HG03060 (cell line): ENCODE measurements around the gene HNF4A.
A peak's percentile ranks its signal among the peaks of the same experiment; 100 is the strongest.
"Not testable (repeated sequence)": the region's sequence is repeated elsewhere in the genome, so short reads cannot be mapped to it uniquely, and the experiment has no call there.

Source experiments
- ATAC-seq: cut with Tn5 transposase; IDR thresholded peaks from one replicate; pipeline ENCODE4 v1.9.1; 2021; ENCODE audit warnings: low read depth, moderate number of reproducible peaks; ENCODE audit not compliant: unreplicated experiment

HNF4A gene

DNA sequence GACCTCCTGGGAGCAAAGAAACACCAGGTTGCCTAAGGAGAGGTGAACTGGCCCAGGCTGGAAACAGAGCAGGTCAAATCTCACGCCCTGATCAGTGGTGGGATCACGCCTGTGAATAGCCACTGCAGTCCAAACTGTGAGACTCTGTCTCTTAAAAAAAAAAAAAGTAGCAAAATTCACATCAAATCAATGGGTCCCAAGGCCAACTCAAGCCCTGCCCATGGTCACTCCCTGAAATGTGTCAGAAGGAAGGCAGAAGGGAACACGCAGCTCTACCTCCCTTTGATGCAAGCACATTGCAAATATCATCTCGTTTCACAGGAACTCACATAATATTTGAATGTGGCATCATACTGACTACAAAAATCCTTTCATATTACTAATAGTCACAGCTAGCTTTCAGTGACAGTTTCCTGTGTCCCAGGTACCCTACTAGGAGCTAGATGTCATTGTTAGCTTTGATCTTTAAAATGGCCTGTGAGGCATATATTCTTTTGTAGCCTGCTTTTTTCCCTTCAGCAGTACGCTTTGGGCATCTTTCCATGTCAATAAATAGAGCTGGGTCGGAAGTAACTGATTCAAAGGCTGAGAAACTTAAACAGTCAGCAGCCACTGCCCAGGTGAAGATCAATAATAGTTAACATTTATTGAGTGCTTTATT, 105.8 kb downstream of the HNF4A start:
- no peak for ATAC-seq

GRCh38 chr20:44461803-44462174, 106.3 kb downstream of the HNF4A start:
- no peak for ATAC-seq

GRCh38 chr20:44463466-44463865, 108.0 kb downstream of the HNF4A start:
- ATAC-seq, result no peak

DNA sequence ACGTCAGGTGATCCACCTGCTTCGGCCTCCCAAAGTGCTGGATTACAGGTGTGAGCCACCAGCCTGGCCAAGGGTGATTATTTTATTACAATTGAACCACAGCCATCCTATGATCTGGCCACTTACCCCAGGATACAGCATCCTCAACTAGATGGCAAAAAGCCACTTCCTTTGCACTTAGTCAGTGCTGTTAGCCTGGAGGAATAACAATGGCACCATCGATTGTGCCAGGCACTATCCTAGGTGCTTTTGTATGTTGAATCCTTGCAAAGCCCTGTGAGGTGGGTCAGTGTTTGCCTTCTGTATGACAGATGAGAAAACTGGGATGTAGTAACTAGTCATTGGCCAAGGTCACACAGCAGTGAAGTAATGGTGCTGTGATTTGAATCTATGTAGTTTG, 109.0 kb downstream of the HNF4A start:
- ATAC-seq, result no peak

DNA sequence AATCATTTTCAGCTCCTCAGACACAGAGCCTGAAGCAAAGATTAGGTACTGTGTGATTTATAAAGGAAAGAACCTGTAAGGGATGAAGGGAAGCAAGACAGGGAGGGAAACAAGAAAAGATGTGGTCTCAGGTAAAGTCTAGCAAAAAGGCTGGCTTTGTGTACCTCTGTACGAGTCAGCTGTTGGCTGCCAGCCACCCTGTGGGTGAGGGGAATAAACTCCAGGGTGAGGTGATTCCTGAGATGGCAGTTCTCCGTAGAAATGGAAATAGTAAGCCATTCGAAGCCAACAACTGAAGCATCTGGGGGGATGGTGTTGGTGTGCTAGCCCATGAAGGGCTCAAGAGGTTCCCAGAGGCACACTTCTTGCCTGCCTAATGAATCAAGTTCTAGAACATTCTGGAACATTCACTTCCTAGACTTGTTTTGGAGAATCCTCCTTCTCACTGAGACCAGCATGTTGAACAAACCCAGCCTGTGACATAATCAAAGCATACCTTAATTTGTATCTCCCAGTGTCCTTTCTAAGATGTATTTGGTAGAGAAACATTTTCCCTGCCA, 109.6 kb downstream of the HNF4A start:
- ATAC-seq, result no peak

DNA sequence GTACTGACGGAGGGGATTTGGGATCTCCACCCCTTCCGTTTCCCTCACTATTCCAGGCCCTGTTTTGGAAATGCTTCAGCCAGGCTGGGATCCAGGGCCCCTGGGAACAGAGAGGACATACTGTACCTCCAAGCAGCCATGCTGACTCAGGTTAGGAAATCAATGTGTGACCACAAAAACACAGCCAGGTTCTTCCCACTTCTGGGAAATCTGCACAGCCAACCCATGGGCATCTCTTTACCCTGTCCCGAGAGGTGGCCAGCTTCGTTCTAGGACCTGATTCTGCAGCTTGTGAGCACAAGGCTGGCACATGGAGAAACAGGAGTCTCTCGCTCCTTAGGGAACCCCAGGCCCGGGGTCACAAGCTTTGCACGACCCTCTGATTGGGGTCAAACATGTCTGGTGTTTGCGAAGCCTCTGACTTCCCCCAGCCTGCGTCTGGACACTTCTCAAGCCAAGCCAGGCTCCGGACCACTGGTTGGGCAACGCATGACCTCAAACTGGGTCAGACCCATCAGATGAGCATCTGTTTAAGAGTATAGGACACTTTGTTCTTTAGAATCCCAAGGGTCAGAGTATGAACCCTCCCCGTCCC, 111.9 kb downstream of the HNF4A start:
- no peak for ATAC-seq

GRCh38 chr20:44468044-44468782, 112.7 kb downstream of the HNF4A start:
- no peak for ATAC-seq

DNA sequence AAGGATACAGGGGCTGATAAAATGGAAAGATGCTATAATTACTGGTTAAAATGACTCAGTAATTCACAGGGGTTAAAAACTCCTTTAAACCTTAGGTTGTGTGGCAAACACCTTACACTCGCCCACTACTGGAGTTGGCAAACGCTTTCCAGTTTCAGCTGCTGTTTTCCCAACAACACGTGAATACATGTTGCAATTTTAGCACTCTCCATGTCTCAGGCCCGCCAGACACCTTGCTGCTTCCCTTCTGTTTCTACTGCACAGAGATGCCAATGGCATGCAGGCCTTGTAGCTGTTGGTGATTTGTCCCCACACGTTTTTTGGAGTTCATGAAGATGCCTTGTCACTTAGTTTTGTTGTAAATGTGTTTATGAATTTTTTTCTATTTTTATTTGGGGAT, 114.8 kb downstream of the HNF4A start:
- no peak for ATAC-seq

- ATAC-seq, result no peak
These were observed 116.0 kb downstream of the HNF4A start for GRCh38 chr20:44471481-44471882.

DNA sequence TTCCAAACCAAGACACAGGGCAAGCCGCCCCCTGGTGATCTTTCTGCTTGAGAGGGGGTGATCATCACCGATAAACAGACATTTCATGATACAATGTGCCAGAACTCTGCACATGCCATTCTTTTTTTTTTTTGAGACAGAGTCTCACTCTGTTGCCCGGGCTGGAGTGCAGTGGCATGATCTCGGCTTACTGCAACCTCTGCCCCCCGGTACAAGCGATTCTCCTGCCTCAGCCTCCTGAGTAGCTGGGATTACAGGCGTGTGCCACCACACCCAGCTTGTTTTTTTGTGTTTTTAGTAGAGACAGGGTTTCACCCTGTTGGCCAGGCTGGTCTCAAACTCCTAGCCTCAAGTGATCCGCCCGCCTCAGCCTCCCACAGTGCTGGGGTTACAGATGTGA, 116.8 kb downstream of the HNF4A start:
- not testable (repeated sequence) for ATAC-seq

GRCh38 chr20:44475372-44475693, 119.8 kb downstream of the HNF4A start:
- no peak for ATAC-seq

DNA sequence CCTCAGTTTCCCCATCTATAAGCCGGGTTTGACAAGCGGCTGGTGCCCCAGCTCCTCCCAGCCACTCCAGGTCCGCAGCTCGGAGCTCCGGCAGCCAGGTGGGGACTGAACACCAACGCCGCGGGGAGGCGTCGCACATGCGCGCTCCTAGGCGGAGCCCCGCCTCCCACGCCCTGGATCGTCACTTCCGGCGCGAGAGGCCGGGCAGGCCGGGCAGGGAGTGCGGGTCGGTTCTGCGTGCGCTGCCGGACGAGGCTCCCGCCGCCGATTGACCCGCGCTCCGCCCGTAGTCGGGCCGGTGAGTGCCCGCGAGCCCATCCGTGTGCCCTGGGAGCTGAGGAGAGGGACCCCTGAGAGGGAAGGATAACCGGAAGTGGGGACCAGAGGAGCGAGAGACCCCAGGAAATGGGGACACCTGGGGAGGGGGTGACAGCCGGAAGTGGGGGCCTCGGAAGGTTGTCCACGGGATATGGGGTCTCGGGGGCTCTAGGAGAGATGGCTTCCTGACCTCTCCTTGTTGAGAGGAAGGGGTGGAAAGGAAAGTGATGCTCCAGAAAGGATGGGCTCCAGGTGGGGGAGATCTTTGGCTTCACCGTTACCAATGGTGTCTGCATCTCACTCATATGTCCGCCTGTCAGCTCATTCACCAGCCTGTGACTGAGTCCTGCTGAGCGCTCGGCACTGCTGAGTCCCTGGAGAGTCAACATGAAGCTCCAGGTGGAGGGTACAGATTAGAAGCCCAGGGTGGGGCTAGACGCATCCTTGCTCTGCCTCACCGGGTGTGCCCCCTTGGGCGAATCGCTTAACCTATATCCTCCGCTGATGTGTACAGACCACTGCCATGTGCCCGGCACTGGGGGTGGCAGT, 120.4 kb downstream of the HNF4A start, which contains the start of gene TTPAL:
TTPAL (plus strand) TSS at position 181 of the 867 bp plus-strand sequence. CDS start 4,126 bp downstream, outside the sequence.
- ATAC-seq, result peak; percentile 54

- no peak for ATAC-seq
These were observed 121.7 kb downstream of the HNF4A start for GRCh38 chr20:44477151-44477550.

DNA sequence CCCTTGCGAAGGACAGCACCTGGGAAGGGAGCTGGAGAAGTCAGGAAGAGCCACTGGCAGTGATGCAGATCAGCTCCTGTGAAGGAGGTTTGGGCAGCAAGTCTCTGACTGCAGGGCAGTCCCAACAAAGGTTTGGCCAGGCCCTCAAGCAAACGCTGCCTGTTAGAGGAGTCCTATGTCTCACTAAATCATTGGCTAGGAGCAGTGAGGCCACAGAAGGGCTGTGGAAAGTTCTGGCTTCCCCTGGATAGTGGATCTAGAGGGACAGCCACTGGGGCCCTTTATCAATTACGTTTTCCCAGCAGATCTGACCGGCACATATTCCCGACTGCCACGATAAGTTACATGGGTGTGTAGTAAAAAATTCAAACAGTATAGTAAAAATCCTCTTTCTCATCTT, 122.7 kb downstream of the HNF4A start:
- no peak for ATAC-seq

DNA sequence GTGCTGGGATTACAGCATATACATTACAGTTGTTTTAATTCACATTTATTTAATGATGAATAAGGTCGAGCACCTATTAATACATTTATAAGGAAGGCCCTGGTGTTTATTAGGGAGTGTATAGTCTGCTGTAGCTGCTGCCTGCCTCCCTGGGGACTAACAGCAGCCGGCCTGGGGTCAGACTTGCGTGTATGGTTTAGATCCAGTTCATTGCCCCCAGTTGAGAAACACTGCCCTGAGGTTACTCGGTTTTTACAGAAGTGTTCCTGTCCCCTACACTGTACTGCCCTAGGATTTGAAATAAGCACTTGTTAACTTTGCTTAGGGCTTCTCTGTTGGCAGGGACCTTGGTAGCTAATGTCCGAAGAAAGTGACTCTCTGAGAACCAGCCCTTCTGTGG, 124.1 kb downstream of the HNF4A start:
- no peak for ATAC-seq

DNA sequence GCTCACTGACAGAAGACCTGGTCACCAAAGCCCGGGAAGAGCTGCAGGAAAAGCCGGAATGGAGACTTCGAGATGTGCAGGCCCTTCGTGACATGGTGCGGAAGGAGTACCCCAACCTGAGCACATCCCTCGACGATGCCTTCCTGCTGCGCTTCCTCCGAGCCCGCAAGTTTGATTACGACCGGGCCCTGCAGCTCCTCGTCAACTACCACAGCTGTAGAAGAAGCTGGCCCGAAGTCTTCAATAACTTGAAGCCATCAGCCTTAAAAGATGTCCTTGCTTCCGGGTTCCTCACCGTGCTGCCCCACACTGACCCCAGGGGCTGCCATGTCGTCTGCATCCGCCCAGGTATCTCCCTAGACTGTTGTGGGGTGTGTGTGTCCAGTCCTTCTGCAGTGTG, 124.6 kb downstream of the HNF4A start:
- no peak for ATAC-seq

DNA sequence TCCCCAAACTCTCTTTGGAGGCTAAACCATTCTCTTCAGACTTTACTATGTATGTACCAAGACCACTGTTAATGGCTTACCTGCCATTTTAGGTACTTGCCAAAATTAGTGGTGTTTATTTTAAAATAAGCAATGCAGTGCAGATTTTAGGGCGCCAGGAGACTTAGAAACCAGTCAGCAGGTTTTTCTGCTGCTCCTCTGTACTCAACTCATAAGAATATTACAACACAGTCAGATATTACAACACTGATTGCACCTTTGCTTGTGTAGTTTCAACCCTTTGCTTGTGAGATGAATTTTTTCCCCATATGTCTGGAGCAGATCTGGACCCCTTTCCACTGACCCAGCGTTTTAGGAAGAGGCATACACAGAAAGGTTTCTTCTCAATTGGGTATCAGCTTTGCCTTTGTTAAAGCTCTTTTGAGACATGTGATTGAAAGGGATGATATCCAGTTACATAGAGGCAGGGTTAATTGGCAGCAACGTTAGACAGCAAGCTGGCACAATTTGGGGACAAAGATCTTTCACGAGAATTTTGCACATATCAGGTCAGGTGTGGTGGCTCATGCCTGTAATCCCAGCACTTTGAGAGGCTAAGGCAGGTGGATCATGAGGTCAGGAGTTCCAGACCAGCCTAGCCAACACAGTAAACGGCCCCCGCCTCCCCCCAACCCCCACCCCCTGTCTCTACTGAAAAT, 126.4 kb downstream of the HNF4A start:
- no peak for ATAC-seq

DNA sequence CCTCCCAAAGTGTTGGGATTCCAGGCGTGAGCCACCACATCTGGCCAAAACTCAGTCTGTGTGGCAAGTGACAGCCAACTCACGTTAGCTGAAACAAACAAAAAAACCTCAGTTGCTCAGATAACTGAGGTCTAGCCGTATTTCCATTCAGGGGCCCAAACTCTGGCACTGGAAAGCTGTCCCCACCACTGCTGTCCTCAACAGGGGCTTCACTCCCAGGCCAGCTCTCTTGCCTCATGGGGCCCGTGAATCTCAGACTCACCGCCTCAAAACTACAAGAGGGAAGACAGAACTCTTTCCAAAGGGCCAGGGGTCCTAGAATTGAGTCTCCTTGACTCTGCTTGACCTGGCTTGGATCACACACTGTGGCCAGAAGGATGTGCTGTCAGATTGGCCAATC, 127.6 kb downstream of the HNF4A start:
- ATAC-seq, result no peak
